IMR-90 (cell line): ENCODE data around the gene LRP5. TPM values are rescaled to one million over a fixed set of nuclear protein-coding genes. Genes with fewer than 3 reads are reported as not detected.

ENCODE experiments used
- ATAC-seq: fragments of 200-7000 bp; cut with Tn5 transposase; 2 replicates; pipeline ENCODE4 v1.9.1; 2020; ENCODE audit warnings: low read depth, mild to moderate bottlenecking, moderate library complexity
- BruUV-seq: library from RNA; stranded (reverse); fragments of 400-500 nt; replicated peaks from 2 replicates; lab custom pipeline; 2021; lab: Mats Ljungman, UMichigan
- CTCF ChIA-PET: fragments of 300-600 bp; formaldehyde crosslinking; extraction: SDS; loops from one replicate; lab custom pipeline; 2021; ENCODE audit warnings: antibody characterized with exemption; lab: Yijun Ruan, JAX
- POLR2A ChIA-PET: fragments of 300-600 bp; sonication (Branson Sonifier 250); formaldehyde crosslinking; loops from one replicate; lab custom pipeline; 2022; ENCODE audit warnings: antibody characterized with exemption; ENCODE audit not compliant: unreplicated experiment; lab: Charles Lee
- DNase-seq: peaks from one replicate; pipeline ENCODE4 v3.0.0; 2013
- H2AFZ ChIP-seq: replicated peaks from 2 replicates; pipeline ENCODE3; 2013; ENCODE audit warnings: low read length, mild to moderate bottlenecking; ENCODE audit not compliant: poor library complexity
- H2AK5ac ChIP-seq: 2 replicates; pipeline ENCODE4 v1.6.1; 2013; ENCODE audit warnings: low read depth, low read length, inconsistent platforms
- H2AK9ac ChIP-seq: replicated peaks from 2 replicates; pipeline ENCODE3; 2013; ENCODE audit warnings: mild to moderate bottlenecking, low read depth, low read length, moderate library complexity; ENCODE audit not compliant: poor library complexity
- H2BK120ac ChIP-seq: 2 replicates; pipeline ENCODE4 v1.6.1; 2013; ENCODE audit warnings: low read depth, low read length, inconsistent platforms
- H2BK15ac ChIP-seq: 3 replicates; pipeline ENCODE4 v1.6.1; 2013; ENCODE audit warnings: low read depth, low read length, inconsistent platforms
- H2BK20ac ChIP-seq: 2 replicates; pipeline ENCODE4 v1.6.1; 2013; ENCODE audit warnings: low read depth, mild to moderate bottlenecking, inconsistent platforms, low read length, moderate library complexity
- H2BK5ac ChIP-seq: 2 replicates; pipeline ENCODE4 v1.6.1; 2013; ENCODE audit warnings: mild to moderate bottlenecking, low read depth, low read length, inconsistent platforms; ENCODE audit not compliant: poor library complexity, severe bottlenecking
- H3K14ac ChIP-seq: replicated peaks from 2 replicates; pipeline ENCODE4 v1.6.1; 2013; ENCODE audit warnings: low read depth, low read length, inconsistent platforms
- H3K18ac ChIP-seq: 2 replicates; pipeline ENCODE4 v1.6.1; 2013; ENCODE audit warnings: low read depth, low read length, control low read depth
- H3K23ac ChIP-seq: 2 replicates; pipeline ENCODE4 v1.6.1; 2013; ENCODE audit warnings: low read depth, low read length, inconsistent platforms
- H3K27ac ChIP-seq: 2 replicates; pipeline ENCODE4 v1.5.1; 2013; ENCODE audit warnings: mild to moderate bottlenecking, control low read depth, low read length; ENCODE audit not compliant: insufficient read depth
- H3K27me3 ChIP-seq: 2 replicates; pipeline ENCODE4 v1.6.1; 2013; ENCODE audit warnings: low read length; ENCODE audit not compliant: control insufficient read depth, insufficient read depth
- H3K36me3 ChIP-seq: 2 replicates; pipeline ENCODE4 v1.6.1; 2013; ENCODE audit warnings: low read length, mixed read lengths; ENCODE audit not compliant: control insufficient read depth, insufficient read depth
- H3K4ac ChIP-seq: 2 replicates; pipeline ENCODE4 v1.6.1; 2013; ENCODE audit warnings: low read depth, low read length, inconsistent platforms
- H3K4me1 ChIP-seq: 2 replicates; pipeline ENCODE4 v1.6.1; 2013; ENCODE audit warnings: low read length, mixed read lengths; ENCODE audit not compliant: control insufficient read depth, insufficient read depth
- H3K4me2 ChIP-seq: 2 replicates; pipeline ENCODE4 v1.6.1; 2013; ENCODE audit warnings: low read depth, mild to moderate bottlenecking, control low read depth, low read length, moderate library complexity
- H3K4me3 ChIP-seq: 2 replicates; pipeline ENCODE4 v1.5.1; 2013; ENCODE audit warnings: low read depth, mild to moderate bottlenecking, control low read depth, low read length, moderate library complexity; ENCODE audit not compliant: insufficient read depth
- H3K56ac ChIP-seq: 2 replicates; pipeline ENCODE4 v1.6.1; 2013; ENCODE audit warnings: low read length, inconsistent platforms; ENCODE audit not compliant: insufficient read depth; ENCODE audit errors: extremely low read depth
- H3K79me1 ChIP-seq, 2 experiments: 2 replicates each; pipeline ENCODE4 v1.6.1; 2013; ENCODE audit warnings: low read length in 2 of 2, inconsistent platforms in 1 of 2, low read depth in 1 of 2
- H3K9ac ChIP-seq: 2 replicates; pipeline ENCODE4 v1.6.1; 2013; ENCODE audit warnings: low read depth, low read length, control low read depth
- H3K9me1 ChIP-seq: 2 replicates; pipeline ENCODE4 v1.6.1; 2013; ENCODE audit warnings: low read length, inconsistent platforms; ENCODE audit not compliant: insufficient read depth
- H3K9me3 ChIP-seq: 2 replicates; pipeline ENCODE4 v1.6.1; 2013; ENCODE audit warnings: low read length; ENCODE audit not compliant: control insufficient read depth, insufficient read depth
- H4K20me1 ChIP-seq: 2 replicates; pipeline ENCODE4 v1.6.1; 2013; ENCODE audit warnings: low read length, inconsistent platforms; ENCODE audit not compliant: insufficient read depth
- H4K5ac ChIP-seq: 2 replicates; pipeline ENCODE4 v1.6.1; 2013; ENCODE audit warnings: mild to moderate bottlenecking, low read depth, low read length, control low read depth
- H4K8ac ChIP-seq, 2 experiments: 2 replicates each; pipeline ENCODE4 v1.6.1; 2013; ENCODE audit warnings: low read depth in 2 of 2, low read length in 2 of 2, control low read depth in 1 of 2, inconsistent platforms in 1 of 2
- H4K91ac ChIP-seq: 2 replicates; pipeline ENCODE4 v1.6.1; 2013; ENCODE audit warnings: low read depth, low read length, inconsistent platforms; ENCODE audit not compliant: insufficient read depth
- BHLHE40 ChIP-seq: fragments of 150-350 bp; IDR thresholded peaks from 2 replicates; pipeline ENCODE4 v1.6.1; 2016; ENCODE audit warnings: mild to moderate bottlenecking, low read depth, low read length
- CEBPB ChIP-seq: IDR thresholded peaks from 2 replicates; pipeline ENCODE4 v1.6.1; 2012; ENCODE audit warnings: low read depth, low read length, improper control_type of control experiment
- CHD1 ChIP-seq: IDR thresholded peaks from 2 replicates; pipeline ENCODE4 v1.6.1; 2012; ENCODE audit warnings: low read depth, low read length, improper control_type of control experiment
- FOS ChIP-seq: fragments of 150-350 bp; IDR thresholded peaks from 2 replicates; pipeline ENCODE4 v1.6.1; 2016; ENCODE audit warnings: low read depth, low read length
- MAFK ChIP-seq: IDR thresholded peaks from 2 replicates; pipeline ENCODE4 v1.6.1; 2012; ENCODE audit warnings: low read depth, low read length, improper control_type of control experiment
- MAZ ChIP-seq: IDR thresholded peaks from 2 replicates; pipeline ENCODE4 v1.6.1; 2012; ENCODE audit warnings: low read depth, mild to moderate bottlenecking, low read length, improper control_type of control experiment, moderate library complexity, borderline replicate concordance
- MXI1 ChIP-seq: IDR thresholded peaks from 2 replicates; pipeline ENCODE4 v1.6.1; 2012; ENCODE audit warnings: low read depth, mild to moderate bottlenecking, low read length, moderate library complexity, borderline replicate concordance
- NFE2L2 ChIP-seq: fragments of 150-350 bp; IDR thresholded peaks from 2 replicates; pipeline ENCODE4 v1.6.1; 2016; ENCODE audit warnings: low read depth, mild to moderate bottlenecking, low read length
- POLR2A ChIP-seq: IDR thresholded peaks from 2 replicates; pipeline ENCODE4 v1.6.1; 2012; ENCODE audit warnings: mild to moderate bottlenecking, low read depth, low read length
- RAD21 ChIP-seq: IDR thresholded peaks from 2 replicates; pipeline ENCODE4 v1.6.1; 2012; ENCODE audit warnings: low read length, improper control_type of control experiment
- RCOR1 ChIP-seq: IDR thresholded peaks from 2 replicates; pipeline ENCODE4 v1.6.1; 2012; ENCODE audit warnings: mild to moderate bottlenecking, low read length, improper control_type of control experiment; ENCODE audit not compliant: insufficient replicate concordance
- SMC3 ChIP-seq: fragments of 150-350 bp; IDR thresholded peaks from 2 replicates; pipeline ENCODE4 v1.6.1; 2016; ENCODE audit warnings: low read depth, mild to moderate bottlenecking, antibody characterized with exemption, low read length, moderate library complexity
- WGBS, 2 experiments: methylation state at CpG; one replicate each; pipeline versions ENCODE4 v1.1.5 to v1.1.7; 2013; ENCODE audit warnings: missing lambda C conversion rate in 2 of 2; ENCODE audit not compliant: insufficient read length in 1 of 2; ENCODE audit errors: extremely low coverage in 2 of 2; 5-methylcytosine and 5-hydroxymethylcytosine counted together
- dilution Hi-C: fragments of 300-500 bp; cut with HindIII; formaldehyde crosslinking; loops from one replicate; pipeline ENCODE4 v1.14.3; 2018; ENCODE audit warnings: low sequenced_read_pairs; ENCODE audit not compliant: unreplicated experiment
- in situ Hi-C: fragments of 300-500 bp; cut with MboI; formaldehyde crosslinking; loops from 3 replicates; pipeline ENCODE4 v1.14.3; 2019; ENCODE audit warnings: low sequenced_read_pairs, inconsistent platforms, mixed read lengths
- intact Hi-C: fragments of 100-400 bp; cut with micrococcal nuclease; formaldehyde crosslinking; loops from 2 replicates; pipeline ENCODE4 v1.10.0; 2022
- polyA plus RNA-seq, 3 experiments: library from polyadenylated mRNA; depleted of rRNA; stranded (reverse); fragments of >200 nt; gene quantifications; 2 replicates each; pipeline ENCODE4 v1.2.3, GENCODE V29; 2012; ENCODE audit warnings: low replicate concordance in 1 of 3
- total RNA-seq: library from RNA; depleted of rRNA; stranded (reverse); fragments of >200 nt; gene quantifications from 2 replicates; pipeline ENCODE4 v1.2.3, GENCODE V29; 2012
- TF ChIP-seq, protein P1 (sequence below): fragments of 150-350 bp; IDR thresholded peaks from 2 replicates; pipeline ENCODE4 v1.6.1; 2016; ENCODE audit warnings: low read depth, mild to moderate bottlenecking, low read length, moderate library complexity, borderline replicate concordance
- TF ChIP-seq, protein P2 (sequence below): conservative IDR thresholded peaks from 2 replicates; pipeline ENCODE4 v1.5.1; 2012; ENCODE audit warnings: mild to moderate bottlenecking, low read depth, low read length, improper control_type of control experiment
- TF ChIP-seq, protein P3 (sequence below): fragments of 150-350 bp; IDR thresholded peaks from 2 replicates; pipeline ENCODE4 v1.6.1; 2017; ENCODE audit warnings: mild to moderate bottlenecking, antibody characterized with exemption, low read length, low read depth

The LRP5 gene
- total and polyA plus RNA-seq, 2 of the 4 experiments (the other 2 are of a cell fraction), result 10.4 to 15.0 TPM

DNA sequence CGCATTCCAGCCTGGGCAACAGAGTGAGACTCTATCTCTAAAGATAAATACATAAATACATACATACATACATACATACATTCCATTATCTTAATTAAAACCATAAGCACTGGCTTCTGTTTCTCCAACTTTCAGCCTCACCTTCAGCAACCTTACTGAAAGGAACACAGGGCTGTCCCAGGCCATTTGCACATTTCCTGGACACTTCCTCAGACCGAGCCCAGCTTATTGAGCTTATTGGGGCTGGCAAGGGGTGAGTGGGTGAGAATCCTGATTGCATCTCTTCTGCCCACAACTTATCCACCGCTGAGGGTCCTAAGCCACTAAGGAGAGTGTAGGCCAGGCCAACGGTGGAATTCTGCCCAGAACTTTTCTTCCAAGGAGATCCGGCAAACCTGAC is 16.5 kb upstream of the LRP5 start:
- Histone ChIP-seq H3K14ac (no peak overlapping the region), H3K23ac (no peak overlapping the region), H3K4me1 (no peaks in the 10 kb centered on the region; the same call in 1 of the 2 replicates), H3K18ac (no peak overlapping the region), H3K9me3 (no peaks in the 10 kb centered on the region), H2BK120ac (no peak overlapping the region), H4K91ac (no peak overlapping the region), H3K4ac (no peak overlapping the region), H2BK20ac (no peak overlapping the region), H2AK5ac (no peak overlapping the region), H3K9ac (no peak overlapping the region), H2BK5ac (no peak overlapping the region), H3K4me2 (no peak overlapping the region), H4K8ac (no peak overlapping the region), H3K27me3 (peaks cover 2% of the 10 kb centered on the region; the same call in 1 of the 2 replicates), H3K4me3 (no peak overlapping the region), H3K36me3 (no peaks in the 10 kb centered on the region), H4K5ac (no peak overlapping the region), H3K56ac (no peak overlapping the region), H3K79me1 (no peaks in the 10 kb centered on the region), H2AK9ac (no peak overlapping the region), H3K9me1 (no peaks in the 10 kb centered on the region), H2AFZ (no peak overlapping the region), H3K27ac (no peak overlapping the region), H4K20me1 (no peaks in the 10 kb centered on the region), H2BK15ac (no peak overlapping the region)
- ATAC-seq (no peak), DNase-seq (no peak)
- ChIA-PET POLR2A (no interaction called here), CTCF (no interaction called here)
- TF ChIP-seq NFE2L2 (no peak), MXI1 (no peak), POLR2A (no peak), CHD1 (no peak), RCOR1 (no peak), RAD21 (no peak), CEBPB (no peak), BHLHE40 (no peak), MAZ (no peak), SMC3 (no peak), MAFK (no peak), FOS (no peak)
- TF ChIP-seq, protein P1, sequence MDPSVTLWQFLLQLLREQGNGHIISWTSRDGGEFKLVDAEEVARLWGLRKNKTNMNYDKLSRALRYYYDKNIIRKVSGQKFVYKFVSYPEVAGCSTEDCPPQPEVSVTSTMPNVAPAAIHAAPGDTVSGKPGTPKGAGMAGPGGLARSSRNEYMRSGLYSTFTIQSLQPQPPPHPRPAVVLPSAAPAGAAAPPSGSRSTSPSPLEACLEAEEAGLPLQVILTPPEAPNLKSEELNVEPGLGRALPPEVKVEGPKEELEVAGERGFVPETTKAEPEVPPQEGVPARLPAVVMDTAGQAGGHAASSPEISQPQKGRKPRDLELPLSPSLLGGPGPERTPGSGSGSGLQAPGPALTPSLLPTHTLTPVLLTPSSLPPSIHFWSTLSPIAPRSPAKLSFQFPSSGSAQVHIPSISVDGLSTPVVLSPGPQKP, result no peak
- TF ChIP-seq, protein P2, sequence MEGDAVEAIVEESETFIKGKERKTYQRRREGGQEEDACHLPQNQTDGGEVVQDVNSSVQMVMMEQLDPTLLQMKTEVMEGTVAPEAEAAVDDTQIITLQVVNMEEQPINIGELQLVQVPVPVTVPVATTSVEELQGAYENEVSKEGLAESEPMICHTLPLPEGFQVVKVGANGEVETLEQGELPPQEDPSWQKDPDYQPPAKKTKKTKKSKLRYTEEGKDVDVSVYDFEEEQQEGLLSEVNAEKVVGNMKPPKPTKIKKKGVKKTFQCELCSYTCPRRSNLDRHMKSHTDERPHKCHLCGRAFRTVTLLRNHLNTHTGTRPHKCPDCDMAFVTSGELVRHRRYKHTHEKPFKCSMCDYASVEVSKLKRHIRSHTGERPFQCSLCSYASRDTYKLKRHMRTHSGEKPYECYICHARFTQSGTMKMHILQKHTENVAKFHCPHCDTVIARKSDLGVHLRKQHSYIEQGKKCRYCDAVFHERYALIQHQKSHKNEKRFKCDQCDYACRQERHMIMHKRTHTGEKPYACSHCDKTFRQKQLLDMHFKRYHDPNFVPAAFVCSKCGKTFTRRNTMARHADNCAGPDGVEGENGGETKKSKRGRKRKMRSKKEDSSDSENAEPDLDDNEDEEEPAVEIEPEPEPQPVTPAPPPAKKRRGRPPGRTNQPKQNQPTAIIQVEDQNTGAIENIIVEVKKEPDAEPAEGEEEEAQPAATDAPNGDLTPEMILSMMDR, result no peak
- TF ChIP-seq, protein P3, sequence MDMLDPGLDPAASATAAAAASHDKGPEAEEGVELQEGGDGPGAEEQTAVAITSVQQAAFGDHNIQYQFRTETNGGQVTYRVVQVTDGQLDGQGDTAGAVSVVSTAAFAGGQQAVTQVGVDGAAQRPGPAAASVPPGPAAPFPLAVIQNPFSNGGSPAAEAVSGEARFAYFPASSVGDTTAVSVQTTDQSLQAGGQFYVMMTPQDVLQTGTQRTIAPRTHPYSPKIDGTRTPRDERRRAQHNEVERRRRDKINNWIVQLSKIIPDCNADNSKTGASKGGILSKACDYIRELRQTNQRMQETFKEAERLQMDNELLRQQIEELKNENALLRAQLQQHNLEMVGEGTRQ, result no peak
- BruUV-seq, result no TSS peak
- dilution Hi-C loops (no loop called here), in situ Hi-C loops (loop anchor here (5.0 kb wide), 1 partner anchor 39 kb away; no protein-coding TSS in a partner anchor), intact Hi-C loops (no loop called here)
- WGBS, 2 experiments, result no CpG with 5 or more reads among the region's 5 CpGs
